Thoracic aorta (tissue), 2 donors: ENCODE data around the gene INF2. TPM values are rescaled to one million over a fixed set of nuclear protein-coding genes. Genes with fewer than 3 reads are reported as not detected.
A peak's percentile ranks its signal among the peaks of the same experiment; 100 is the strongest.

Source experiments
- ATAC-seq: fragments of 150-250 bp; one replicate; pipeline ENCODE4 v1.8.0; 2017; ENCODE audit warnings: low read depth; ENCODE audit not compliant: insufficient number of reproducible peaks, low FRiP score
- DNase-seq: peaks from one replicate; pipeline ENCODE4 v3.0.0-alpha.2; 2020; ENCODE audit warnings: low spot score
- H3K27ac ChIP-seq, 2 donors: fragments of 200-600 bp; sonication (generic); 1 replicate in 1 of 2; 2 replicates in 1 of 2; pipeline ENCODE4 v1.5.1; 2016; ENCODE audit warnings: mild to moderate bottlenecking in 2 of 2, moderate library complexity in 2 of 2
- H3K27me3 ChIP-seq: fragments of 200-600 bp; sonication (generic); replicated peaks from 2 replicates; pipeline ENCODE4 v1.6.0; 2016; ENCODE audit warnings: mild to moderate bottlenecking; ENCODE audit not compliant: insufficient read depth
- H3K36me3 ChIP-seq: fragments of 200-600 bp; sonication (generic); one replicate; pipeline ENCODE4 v1.5.1; 2016
- H3K4me1 ChIP-seq, 2 donors: fragments of 200-600 bp; sonication (generic); 1 replicate in 1 of 2; 2 replicates in 1 of 2; pipeline versions ENCODE4 v1.5.1 to v1.6.0; 2016; ENCODE audit warnings: low read depth in 2 of 2, mild to moderate bottlenecking in 1 of 2; ENCODE audit not compliant: control insufficient read depth in 1 of 2
- H3K4me3 ChIP-seq: fragments of 200-600 bp; sonication (generic); 2 replicates; pipeline ENCODE4 v1.5.1; 2016; ENCODE audit warnings: mild to moderate bottlenecking
- H3K9me3 ChIP-seq: fragments of 200-600 bp; sonication (generic); 2 replicates; pipeline ENCODE4 v1.5.1; 2016
- total RNA-seq, 2 donors: library from RNA; depleted of rRNA; stranded (reverse); fragments of >200 nt; gene quantifications; one replicate each; pipeline versions ENCODE4 v1.1.0 to v1.2.3, GENCODE V29; 2016
- TF ChIP-seq, protein P1 (sequence below): fragments of 200-600 bp; sonication (generic); IDR thresholded peaks from one replicate; pipeline ENCODE4 v1.5.1; 2019; ENCODE audit warnings: antibody characterized with exemption

The INF2 gene
- total RNA-seq, 2 donors from 2014 or later: 124 to 162 TPM

DNA sequence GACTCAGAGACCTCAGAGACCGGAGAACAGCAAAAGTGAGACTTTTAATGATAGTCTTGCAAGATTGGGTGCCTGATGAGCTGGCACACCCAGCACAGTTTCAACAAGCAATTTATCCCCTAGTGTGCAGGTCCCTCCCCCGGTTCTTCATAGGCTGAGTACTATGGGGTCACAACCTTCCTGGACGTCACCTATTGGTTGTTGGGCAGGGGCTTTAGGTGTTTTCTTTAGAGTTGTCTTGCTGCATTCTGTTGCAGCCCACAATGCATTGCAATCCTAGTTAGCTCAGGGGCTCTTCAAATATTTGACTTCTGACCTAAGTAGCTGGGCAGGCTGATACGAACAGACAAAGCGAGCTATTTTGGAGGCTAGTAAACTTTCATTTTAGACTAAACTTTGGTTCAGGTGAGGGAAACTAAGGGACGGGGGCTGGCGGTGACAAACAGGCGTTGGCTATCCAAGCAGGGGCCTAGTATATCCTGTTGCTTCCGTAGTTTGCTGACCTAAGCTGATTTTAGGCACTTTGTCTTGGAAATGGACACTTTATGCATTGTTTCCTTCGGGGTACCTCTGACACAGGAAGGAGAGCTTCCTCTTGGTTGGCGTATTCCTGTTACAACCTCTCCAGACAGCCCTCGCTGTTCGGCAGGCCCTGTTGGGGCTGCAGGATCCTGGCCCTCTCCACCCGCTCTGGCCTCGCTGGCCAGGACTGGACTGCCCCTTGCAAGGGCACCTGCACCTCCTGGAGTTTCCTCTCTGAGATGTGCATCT lies 77.6 kb downstream of the INF2 start:
- DNase-seq (no peak), ATAC-seq (no peak)
- peaks cover 13% of the 10 kb centered on the region for H3K36me3 ChIP-seq
- H3K9me3 ChIP-seq: no peaks in the 10 kb centered on the region
- no peaks in the 10 kb centered on the region for H3K27me3 ChIP-seq
- H3K4me1 ChIP-seq: no peaks in the 10 kb centered on the region
- no peak overlapping the region for H3K27ac ChIP-seq
- H3K4me3 ChIP-seq: no peak overlapping the region
- TF ChIP-seq, protein P1, sequence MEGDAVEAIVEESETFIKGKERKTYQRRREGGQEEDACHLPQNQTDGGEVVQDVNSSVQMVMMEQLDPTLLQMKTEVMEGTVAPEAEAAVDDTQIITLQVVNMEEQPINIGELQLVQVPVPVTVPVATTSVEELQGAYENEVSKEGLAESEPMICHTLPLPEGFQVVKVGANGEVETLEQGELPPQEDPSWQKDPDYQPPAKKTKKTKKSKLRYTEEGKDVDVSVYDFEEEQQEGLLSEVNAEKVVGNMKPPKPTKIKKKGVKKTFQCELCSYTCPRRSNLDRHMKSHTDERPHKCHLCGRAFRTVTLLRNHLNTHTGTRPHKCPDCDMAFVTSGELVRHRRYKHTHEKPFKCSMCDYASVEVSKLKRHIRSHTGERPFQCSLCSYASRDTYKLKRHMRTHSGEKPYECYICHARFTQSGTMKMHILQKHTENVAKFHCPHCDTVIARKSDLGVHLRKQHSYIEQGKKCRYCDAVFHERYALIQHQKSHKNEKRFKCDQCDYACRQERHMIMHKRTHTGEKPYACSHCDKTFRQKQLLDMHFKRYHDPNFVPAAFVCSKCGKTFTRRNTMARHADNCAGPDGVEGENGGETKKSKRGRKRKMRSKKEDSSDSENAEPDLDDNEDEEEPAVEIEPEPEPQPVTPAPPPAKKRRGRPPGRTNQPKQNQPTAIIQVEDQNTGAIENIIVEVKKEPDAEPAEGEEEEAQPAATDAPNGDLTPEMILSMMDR: no peak

DNA sequence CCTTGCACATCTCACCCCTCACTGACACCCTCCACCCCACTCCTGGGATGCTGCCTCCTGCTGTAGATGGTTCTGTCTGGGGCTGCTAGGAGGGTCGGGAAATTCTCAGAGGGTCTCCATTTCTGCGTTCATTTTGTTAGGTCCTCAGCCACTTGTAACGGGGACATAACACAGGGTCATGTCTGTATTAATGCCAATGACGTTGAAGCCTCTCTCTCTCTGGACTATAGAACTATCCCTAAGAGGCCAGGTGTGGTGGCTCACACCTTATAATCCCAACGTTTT lies 78.2 kb downstream of the INF2 start:
- no peaks in the 10 kb centered on the region for H3K4me1 ChIP-seq

DNA sequence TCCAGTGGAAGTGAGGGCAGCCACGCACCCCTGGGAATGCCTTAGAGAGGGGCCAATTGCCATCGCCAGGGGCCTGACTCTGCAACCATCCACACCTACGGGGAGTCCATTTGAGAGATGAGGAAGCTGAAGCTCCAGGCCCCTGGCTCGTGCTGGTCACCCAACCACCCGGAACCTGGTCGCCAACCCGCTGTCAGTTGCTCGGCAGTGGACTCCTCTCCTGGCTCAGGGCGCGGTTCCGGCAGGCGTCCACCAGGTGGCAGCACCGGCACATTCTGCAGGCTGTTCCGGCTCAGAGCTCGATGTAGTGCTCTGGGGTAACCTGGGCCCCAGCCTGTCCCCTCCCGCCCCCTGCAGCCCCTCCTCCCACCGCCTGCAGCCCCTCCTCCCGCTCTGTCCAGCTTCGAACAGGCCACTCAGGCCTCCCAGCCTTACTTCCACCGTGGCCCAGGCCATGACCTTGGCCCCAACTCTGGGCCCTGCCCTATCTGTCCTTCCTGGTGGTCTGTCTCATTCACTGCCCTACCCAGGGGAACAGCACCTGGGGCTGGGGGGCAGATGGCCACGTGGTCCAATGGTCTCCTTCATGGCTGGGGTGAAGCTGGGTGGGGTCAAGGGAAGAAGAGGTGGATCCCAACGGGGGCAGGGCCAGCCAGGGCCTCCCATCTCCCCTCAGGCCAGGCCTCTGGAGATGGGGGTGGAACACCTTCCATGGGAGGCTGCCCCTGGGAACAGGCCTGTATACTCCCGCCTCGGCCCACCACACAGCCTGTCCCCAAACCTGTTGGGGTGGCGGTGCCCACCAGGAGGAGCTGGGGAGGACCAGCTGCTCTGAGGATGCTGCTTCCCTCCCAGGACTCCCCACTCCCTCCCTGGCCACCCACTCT lies 79.3 kb downstream of the INF2 start:
- TF ChIP-seq, protein P1: peak; percentile 97
- peaks cover 26% of the 10 kb centered on the region for H3K36me3 ChIP-seq
- DNase-seq (peak; percentile 70), ATAC-seq (peak; percentile 87)
- H3K9me3 ChIP-seq: no peaks in the 10 kb centered on the region
- no peaks in the 10 kb centered on the region for H3K27me3 ChIP-seq
- no peaks in the 10 kb centered on the region for H3K4me1 ChIP-seq
- no peak overlapping the region for H3K4me3 ChIP-seq
- H3K27ac ChIP-seq: peak overlapping the region in 1 of 2 donors; percentile 1

More for the DNA sequence above, 78.2 kb downstream of the INF2 start:
- TF ChIP-seq, protein P1: no peak
- H3K36me3 ChIP-seq: peaks cover 18% of the 10 kb centered on the region
- no peak overlapping the region for H3K4me3 ChIP-seq
- no peaks in the 10 kb centered on the region for H3K9me3 ChIP-seq
- DNase-seq: no peak
- H3K27ac ChIP-seq: no peak overlapping the region
- ATAC-seq: no peak
- H3K27me3 ChIP-seq: no peaks in the 10 kb centered on the region

DNA sequence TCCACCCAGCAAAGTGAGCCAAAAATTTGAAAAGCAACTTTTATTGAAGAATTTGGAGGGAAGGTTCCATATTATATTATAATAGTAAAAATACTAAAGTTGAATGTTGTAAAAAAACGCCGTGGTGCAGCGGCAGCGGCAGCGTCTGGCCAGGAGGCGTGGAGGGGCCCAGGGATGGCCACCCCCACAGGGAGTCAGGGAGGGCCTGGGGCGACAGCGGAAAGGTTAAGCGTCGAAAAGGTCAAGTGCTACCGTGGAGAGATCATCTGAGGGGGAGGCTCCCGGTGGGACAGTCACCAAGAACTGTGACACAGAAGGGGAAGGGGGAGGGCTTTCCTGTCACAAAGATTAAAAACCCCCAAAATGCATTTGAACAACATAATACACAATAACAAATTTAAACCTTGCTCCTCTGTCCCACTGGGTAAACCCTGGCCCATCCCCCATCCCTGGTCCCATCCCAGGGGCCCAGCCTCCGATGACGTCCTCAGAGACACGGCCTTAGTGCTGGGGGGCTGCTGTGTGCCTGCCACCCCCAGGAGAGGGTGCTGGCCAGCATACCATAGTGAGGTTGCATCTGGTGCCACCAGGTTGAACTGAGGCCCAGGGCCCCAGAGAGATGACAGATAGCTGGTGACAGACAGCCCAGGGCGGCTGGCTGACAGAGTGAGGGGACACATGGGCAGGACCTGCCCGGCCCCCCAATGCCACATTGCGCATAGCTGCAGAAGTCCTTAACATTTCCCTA lies 80.1 kb downstream of the INF2 start:
- Histone ChIP-seq H3K27ac (no peak overlapping the region), H3K4me3 (no peak overlapping the region), H3K36me3 (peaks cover 26% of the 10 kb centered on the region), H3K27me3 (no peaks in the 10 kb centered on the region), H3K9me3 (no peaks in the 10 kb centered on the region), H3K4me1 (no peaks in the 10 kb centered on the region)
- TF ChIP-seq, protein P1: no peak
- DNase-seq (no peak), ATAC-seq (no peak)
